HUES64 (cell line): ENCODE data around the gene SBF2.
"Not testable (repeated sequence)": the region's sequence is repeated elsewhere in the genome, so short reads cannot be mapped to it uniquely, and the experiment has no call there.

ENCODE experiments used
- H3K27ac ChIP-seq: 2 replicates; pipeline ENCODE4 v1.7.0; 2013; ENCODE audit warnings: low read depth, low read length, inconsistent platforms
- H3K27me3 ChIP-seq: 2 replicates; pipeline ENCODE4 v1.6.1; 2013; ENCODE audit warnings: mild to moderate bottlenecking, low read length; ENCODE audit not compliant: insufficient read depth
- H3K36me3 ChIP-seq: 2 replicates; pipeline ENCODE4 v1.6.1; 2013; ENCODE audit warnings: mild to moderate bottlenecking, low read length; ENCODE audit not compliant: insufficient read depth
- H3K4me1 ChIP-seq: 2 replicates; pipeline ENCODE4 v1.6.1; 2013; ENCODE audit warnings: mild to moderate bottlenecking, low read length, moderate library complexity; ENCODE audit not compliant: insufficient read depth
- H3K4me3 ChIP-seq: 2 replicates; pipeline ENCODE4 v1.5.1; 2013; ENCODE audit warnings: mild to moderate bottlenecking, low read length, moderate library complexity
- H3K9ac ChIP-seq: 2 replicates; pipeline ENCODE4 v1.6.1; 2013; ENCODE audit warnings: mild to moderate bottlenecking, low read depth, low read length
- H3K9me3 ChIP-seq: 2 replicates; pipeline ENCODE4 v1.6.1; 2013; ENCODE audit warnings: low read depth, low read length; ENCODE audit not compliant: insufficient read depth
- WGBS: fragments of 150-250, 120-280 bp; methylation state at CpG from one replicate; pipeline ENCODE4 v1.1.7; 2013; ENCODE audit warnings: missing lambda C conversion rate; 5-methylcytosine and 5-hydroxymethylcytosine counted together

Gene SBF2

GRCh38 chr11:10273738-10274137 is 20.3 kb downstream of the SBF2 start:
- no peak overlapping the region for H3K4me3 ChIP-seq
- H3K27ac ChIP-seq, result no peak overlapping the region
- H3K27me3 ChIP-seq, result no peaks in the 10 kb centered on the region
- H3K4me1 ChIP-seq, result peaks cover 9% of the 10 kb centered on the region
- no peaks in the 10 kb centered on the region for H3K9me3 ChIP-seq
- no peaks in the 10 kb centered on the region for H3K36me3 ChIP-seq
- no peak overlapping the region for H3K9ac ChIP-seq

- H3K27ac ChIP-seq, result no peak overlapping the region
- no peak overlapping the region for H3K4me3 ChIP-seq
- no peaks in the 10 kb centered on the region; the same call in 1 of the 2 replicates for H3K4me1 ChIP-seq
- no peaks in the 10 kb centered on the region for H3K9me3 ChIP-seq
- no peak overlapping the region for H3K9ac ChIP-seq
- H3K36me3 ChIP-seq, result no peaks in the 10 kb centered on the region
- no peaks in the 10 kb centered on the region for H3K27me3 ChIP-seq
- 56% methylated on average over 5 of the region's 11 CpGs for WGBS
These were observed 21.9 kb downstream of the SBF2 start for GRCh38 chr11:10272132-10272531.

GRCh38 chr11:10268746-10269488 is 25.1 kb downstream of the SBF2 start:
- H3K27ac ChIP-seq, result no peak overlapping the region
- 70% methylated on average over 5 of the region's 5 CpGs for WGBS
- no peaks in the 10 kb centered on the region for H3K27me3 ChIP-seq
- no peaks in the 10 kb centered on the region for H3K4me1 ChIP-seq
- H3K9me3 ChIP-seq, result no peaks in the 10 kb centered on the region
- no peak overlapping the region for H3K9ac ChIP-seq
- no peaks in the 10 kb centered on the region for H3K36me3 ChIP-seq
- H3K4me3 ChIP-seq, result no peak overlapping the region

- Histone ChIP-seq H3K4me3 (no peak overlapping the region), H3K36me3 (no peaks in the 10 kb centered on the region), H3K27ac (no peak overlapping the region), H3K27me3 (no peaks in the 10 kb centered on the region), H3K9ac (no peak overlapping the region), H3K9me3 (no peaks in the 10 kb centered on the region), H3K4me1 (no peaks in the 10 kb centered on the region)
- WGBS, result 99% methylated on average over 3 of the region's 3 CpGs
These were observed 26.2 kb downstream of the SBF2 start for GRCh38 chr11:10267821-10268220.

- Histone ChIP-seq H3K4me1 (no peaks in the 10 kb centered on the region), H3K27ac (no peak overlapping the region), H3K9me3 (no peaks in the 10 kb centered on the region), H3K27me3 (no peaks in the 10 kb centered on the region), H3K36me3 (no peaks in the 10 kb centered on the region), H3K4me3 (no peak overlapping the region), H3K9ac (no peak overlapping the region)
- WGBS, result 85% methylated on average over 3 of the region's 3 CpGs
These were observed 28.1 kb downstream of the SBF2 start for GRCh38 chr11:10265936-10266335.

GRCh38 chr11:10264716-10265115 is 29.3 kb downstream of the SBF2 start:
- not testable (repeated sequence) for H3K9me3 ChIP-seq, H3K4me1 ChIP-seq, H3K27me3 ChIP-seq, H3K36me3 ChIP-seq, H3K4me3 ChIP-seq, H3K27ac ChIP-seq, H3K9ac ChIP-seq
- WGBS, result 98% methylated on average over 2 of the region's 3 CpGs

GRCh38 chr11:10263929-10264328 is 30.1 kb downstream of the SBF2 start:
- Histone ChIP-seq H3K9ac (no peak overlapping the region), H3K36me3 (no peaks in the 10 kb centered on the region), H3K27ac (no peak overlapping the region), H3K4me1 (0 out of 2 replicates have a peak, but pooled peaks cover 5% of the 10 kb centered on the region), H3K9me3 (no peaks in the 10 kb centered on the region), H3K27me3 (no peaks in the 10 kb centered on the region), H3K4me3 (no peak overlapping the region)

- no peaks in the 10 kb centered on the region for H3K36me3 ChIP-seq
- no peak overlapping the region for H3K27ac ChIP-seq
These were observed 32.2 kb downstream of the SBF2 start for GRCh38 chr11:10261821-10262220.

GRCh38 chr11:10257478-10257877 is 36.5 kb downstream of the SBF2 start:
- Histone ChIP-seq H3K4me1 (peaks cover 13% of the 10 kb centered on the region), H3K27me3 (no peaks in the 10 kb centered on the region), H3K27ac (no peak overlapping the region), H3K9ac (no peak overlapping the region), H3K9me3 (no peaks in the 10 kb centered on the region), H3K4me3 (no peak overlapping the region), H3K36me3 (no peaks in the 10 kb centered on the region)
- WGBS, result 88% methylated on average over 4 of the region's 4 CpGs

More at GRCh38 chr11:10261821-10262220, 32.2 kb downstream of the SBF2 start:
- Histone ChIP-seq H3K9ac (no peak overlapping the region), H3K4me1 (peaks cover 13% of the 10 kb centered on the region), H3K4me3 (no peak overlapping the region), H3K27me3 (no peaks in the 10 kb centered on the region), H3K9me3 (no peaks in the 10 kb centered on the region)

GRCh38 chr11:10255388-10256125 is 38.5 kb downstream of the SBF2 start:
- H3K27ac ChIP-seq, result no peak overlapping the region
- no peaks in the 10 kb centered on the region for H3K9me3 ChIP-seq
- no peak overlapping the region for H3K4me3 ChIP-seq
- 89% methylated on average over 2 of the region's 3 CpGs for WGBS
- no peaks in the 10 kb centered on the region for H3K36me3 ChIP-seq
- H3K9ac ChIP-seq, result no peak overlapping the region
- H3K4me1 ChIP-seq, result peaks cover 16% of the 10 kb centered on the region
- H3K27me3 ChIP-seq, result no peaks in the 10 kb centered on the region

GRCh38 chr11:10249448-10250131 is 44.4 kb downstream of the SBF2 start:
- not testable (repeated sequence) for H3K27me3 ChIP-seq, H3K4me1 ChIP-seq, H3K4me3 ChIP-seq, H3K9me3 ChIP-seq, H3K36me3 ChIP-seq, H3K9ac ChIP-seq
- WGBS, result 100% methylated on average over 1 of the region's 2 CpGs
- H3K27ac ChIP-seq, result peak overlapping the region; percentile 75; the same call in 1 of the 2 replicates
